Lower lobe of right lung (tissue), 2 donors: ENCODE data around the gene TEC. TPM values are rescaled to one million over a fixed set of nuclear protein-coding genes. Genes with fewer than 3 reads are reported as not detected.

Source experiments
- ATAC-seq, 2 donors: fragments of 200-7000 bp; cut with Tn5 transposase; one replicate each; pipeline ENCODE4 v1.9.1; 2020 to 2022; ENCODE audit warnings: mild to moderate bottlenecking in 2 of 2, moderate library complexity in 2 of 2
- DNase-seq: peaks from one replicate; pipeline ENCODE4 v3.0.0-alpha.2; 2020
- H3K27ac ChIP-seq: fragments of 200-600 bp; one replicate; pipeline ENCODE4 v1.8.0; 2022
- H3K27me3 ChIP-seq: fragments of 200-600 bp; one replicate; pipeline ENCODE4 v1.8.0; 2022; ENCODE audit warnings: low read depth
- H3K36me3 ChIP-seq: fragments of 200-600 bp; one replicate; pipeline ENCODE4 v1.8.0; 2022; ENCODE audit warnings: mild to moderate bottlenecking
- H3K4me1 ChIP-seq: fragments of 200-600 bp; one replicate; pipeline ENCODE4 v1.8.0; 2022
- H3K4me3 ChIP-seq: fragments of 200-600 bp; one replicate; pipeline ENCODE4 v1.8.0; 2022; ENCODE audit warnings: mild to moderate bottlenecking
- H3K9me3 ChIP-seq: fragments of 200-600 bp; one replicate; pipeline ENCODE4 v1.8.0; 2022
- CTCF ChIP-seq: fragments of 200-600 bp; IDR thresholded peaks from one replicate; pipeline ENCODE4 v1.8.0; 2022; ENCODE audit warnings: antibody characterized with exemption, mild to moderate bottlenecking
- intact Hi-C: fragments of 100-400 bp; cut with DNase I; formaldehyde crosslinking; loops from one replicate; pipeline ENCODE4 v1.11.0; 2022
- total RNA-seq: library from RNA; stranded (reverse); fragmentation: NEBNext Ultra II Directional; extraction: Animal tissue kit (Norgen Biotek cat#: 25700); gene quantifications from one replicate; pipeline ENCODE4 v1.2.1, GENCODE V29; 2021
- donor health status: DM: no; HTN: yes; CAD: no; lungs with severe emphysema.

TEC gene
- total RNA-seq, 1 donor from 2014 or later = 7.4 TPM

GRCh38 chr4:48271626-48272025 is 2.0 kb upstream of the TEC start:
- H3K4me1 ChIP-seq = peaks cover 15% of the 10 kb centered on the region
- no peak for ATAC-seq
- no peaks in the 10 kb centered on the region for H3K36me3 ChIP-seq
- DNase-seq = no peak
- H3K27me3 ChIP-seq = no peaks in the 10 kb centered on the region
- H3K4me3 ChIP-seq = no peak overlapping the region
- H3K9me3 ChIP-seq = no peaks in the 10 kb centered on the region
- intact Hi-C loops = no loop called here
- no peak overlapping the region for H3K27ac ChIP-seq
- no peak for TF ChIP-seq CTCF

GRCh38 chr4:48270951-48271473 is 1.4 kb upstream of the TEC start:
- intact Hi-C loops = no loop called here
- Histone ChIP-seq H3K4me3 (no peak overlapping the region), H3K27ac (peak overlapping the region; percentile 91), H3K27me3 (no peaks in the 10 kb centered on the region), H3K9me3 (no peaks in the 10 kb centered on the region), H3K36me3 (no peaks in the 10 kb centered on the region), H3K4me1 (peaks cover 15% of the 10 kb centered on the region)
- ATAC-seq (no peak), DNase-seq (no peak)
- TF ChIP-seq CTCF = no peak

- no peaks in the 10 kb centered on the region for H3K27me3 ChIP-seq
- intact Hi-C loops = no loop called here
- H3K36me3 ChIP-seq = no peaks in the 10 kb centered on the region
- ATAC-seq = no peak
- H3K9me3 ChIP-seq = no peaks in the 10 kb centered on the region
- no peak for TF ChIP-seq CTCF
- DNase-seq = no peak
- H3K4me1 ChIP-seq = peaks cover 15% of the 10 kb centered on the region
- peak overlapping the region; percentile 91 for H3K27ac ChIP-seq
- H3K4me3 ChIP-seq = peak overlapping the region; percentile 87
Observed at GRCh38 chr4:48270523-48270897, 872 bp upstream of the TEC start.

DNA sequence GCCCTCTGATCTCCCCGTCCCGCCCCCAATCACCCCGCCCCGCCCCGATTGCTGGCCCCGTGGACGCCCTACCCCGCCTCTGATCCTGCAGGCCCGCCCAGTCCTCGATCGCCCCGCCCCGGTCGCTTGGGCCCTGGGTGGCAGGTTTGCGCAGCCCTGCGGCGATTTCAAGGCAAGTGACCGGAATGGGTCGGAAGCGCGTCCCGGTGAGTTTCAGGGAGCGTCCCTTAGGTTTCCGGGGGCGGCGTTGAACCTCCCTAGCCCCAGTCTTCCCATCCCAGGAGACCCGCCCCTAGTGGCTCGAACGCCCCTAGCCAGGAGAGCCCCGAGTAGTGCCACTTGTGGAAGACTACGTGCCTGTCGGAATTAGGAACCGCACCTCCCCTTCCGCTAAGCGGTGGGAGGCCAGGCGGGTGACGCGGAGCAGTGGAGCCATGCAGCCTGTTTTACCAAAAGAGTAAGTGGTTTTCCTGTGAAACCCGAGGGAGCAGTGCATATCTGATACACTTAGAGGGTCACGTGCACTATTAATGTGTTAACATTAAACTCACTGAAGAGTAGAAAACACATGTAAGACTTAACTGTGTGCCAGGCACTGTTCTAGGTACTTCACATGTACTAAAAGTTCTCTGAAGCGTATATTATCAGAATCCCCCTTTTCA is 354 bp upstream of the TEC start:
- Histone ChIP-seq H3K27ac (peak overlapping the region; percentile 91), H3K27me3 (no peaks in the 10 kb centered on the region), H3K9me3 (no peaks in the 10 kb centered on the region), H3K4me3 (peak overlapping the region; percentile 87), H3K36me3 (no peaks in the 10 kb centered on the region), H3K4me1 (peaks cover 15% of the 10 kb centered on the region)
- TF ChIP-seq CTCF = no peak
- intact Hi-C loops = no loop called here
- ATAC-seq (peak; percentile 97), DNase-seq (peak; percentile 97)

- intact Hi-C loops = no loop called here
- no peak for TF ChIP-seq CTCF
- no peak for DNase-seq
- no peak for ATAC-seq
- Histone ChIP-seq H3K27ac (no peak overlapping the region), H3K4me1 (peaks cover 15% of the 10 kb centered on the region), H3K27me3 (no peaks in the 10 kb centered on the region), H3K4me3 (no peak overlapping the region), H3K36me3 (no peaks in the 10 kb centered on the region), H3K9me3 (no peaks in the 10 kb centered on the region)
Observed at GRCh38 chr4:48267574-48267973, 2.1 kb downstream of the TEC start.
